GM12874 (cell line): ENCODE data around the gene TBC1D7.

ENCODE experiments used
- CTCF ChIP-seq: IDR thresholded peaks from 2 replicates; pipeline ENCODE4 v1.5.1; 2011; ENCODE audit warnings: low read depth, mild to moderate bottlenecking, control low read depth, low read length, moderate library complexity; ENCODE audit not compliant: insufficient read depth

Gene TBC1D7

GRCh38 chr6:13263669-13264068, 64.7 kb downstream of the TBC1D7 start:
- no peak for TF ChIP-seq CTCF

- no peak for TF ChIP-seq CTCF
Observed at GRCh38 chr6:13262302-13263230, 65.8 kb downstream of the TBC1D7 start.

GRCh38 chr6:13261464-13261994, 66.8 kb downstream of the TBC1D7 start:
- TF ChIP-seq CTCF: no peak

GRCh38 chr6:13260831-13261230, 67.5 kb downstream of the TBC1D7 start:
- no peak for TF ChIP-seq CTCF

GRCh38 chr6:13260101-13260598, 68.2 kb downstream of the TBC1D7 start:
- TF ChIP-seq CTCF: no peak

- TF ChIP-seq CTCF: no peak
Observed at GRCh38 chr6:13259393-13259792, 68.9 kb downstream of the TBC1D7 start.

GRCh38 chr6:13256266-13257001, 71.9 kb downstream of the TBC1D7 start:
- no peak for TF ChIP-seq CTCF
